ENCODE results near the gene ALG9. TPM values are rescaled to one million over a fixed set of nuclear protein-coding genes. Genes with fewer than 3 reads are reported as not detected.
"Not testable (repeated sequence)": the region's sequence is repeated elsewhere in the genome, so short reads cannot be mapped to it uniquely, and the experiment has no call there.

ALG9 gene
- polyA plus RNA-seq, 2 of the 4 experiments (the other 2 are of a cell fraction), result 15.3 to 33.3 TPM

GRCh38 chr11:111772535-111772934, 98.8 kb downstream of the ALG9 start (continued):
- TF ChIP-seq NPAS2 (CRISPR knock-in tag; IDR thresholded peaks at IDR 0.05; ENCODE audit: borderline replicate concordance) (no peak), ZC3H11A (IDR thresholded peaks at IDR 0.05) (no peak)

- H3K4me3 ChIP-seq; DNase-seq (ENCODE audit: low read depth in 1 of 2, low spot score in 1 of 2); FAIRE-seq; ATAC-seq; H3K4me1 ChIP-seq; H3K9me3 ChIP-seq; H3K4me2 ChIP-seq; H3K27ac ChIP-seq; POLR2A ChIA-PET: not testable (repeated sequence)
- 89% methylated on average over 5 of the region's 5 CpGs for WGBS (ENCODE audit: missing lambda C conversion rate)
- CTCF ChIA-PET, result interaction anchor here (0.8 to 1.8 kb wide), 2 partner anchors 167 to 1493 kb away, joined by 4 to 7 read pairs; no protein-coding TSS in a partner anchor
Measured at GRCh38 chr11:111771205-111771604, 100.2 kb downstream of the ALG9 start.

DNA sequence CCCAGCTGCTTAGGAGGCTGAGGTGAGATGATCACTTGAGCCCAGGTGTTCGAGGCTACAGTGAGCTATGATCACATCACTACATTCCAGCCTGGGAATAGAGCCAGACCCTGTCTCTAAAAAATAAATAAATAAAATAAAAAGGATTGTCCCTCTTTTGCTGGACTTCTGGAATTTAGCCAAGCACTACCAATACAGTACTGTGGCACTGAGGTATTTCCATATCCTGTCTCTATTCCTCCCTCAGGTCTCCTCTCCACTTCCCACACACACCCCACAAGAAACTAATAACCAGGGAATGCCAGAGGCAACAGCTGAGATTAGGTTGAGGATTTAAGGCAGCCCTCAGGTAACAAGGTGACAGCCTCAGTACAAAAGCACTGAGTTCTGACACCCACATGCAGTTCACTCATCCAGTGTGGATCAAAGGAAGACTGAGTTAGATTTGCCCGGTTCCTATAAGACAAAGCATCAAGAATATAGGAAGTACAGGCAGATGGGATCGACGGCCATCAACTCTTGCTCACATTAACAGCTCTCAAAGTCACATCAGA, 100.7 kb downstream of the ALG9 start:
- TF ChIP-seq CBX8 (IDR thresholded peaks at IDR 0.05), result no peak
- no peak for TF ChIP-seq EHF (CRISPR knock-in tag; IDR thresholded peaks at IDR 0.05)
- TF ChIP-seq SREBF2 (IDR thresholded peaks at IDR 0.05), result no peak
- TF ChIP-seq ZNF302 (CRISPR knock-in tag; IDR thresholded peaks at IDR 0.05), result no peak
- no peak for TF ChIP-seq MAFK (IDR thresholded peaks at IDR 0.05; ENCODE audit: partially characterized antibody)
- TF ChIP-seq, protein P1, sequence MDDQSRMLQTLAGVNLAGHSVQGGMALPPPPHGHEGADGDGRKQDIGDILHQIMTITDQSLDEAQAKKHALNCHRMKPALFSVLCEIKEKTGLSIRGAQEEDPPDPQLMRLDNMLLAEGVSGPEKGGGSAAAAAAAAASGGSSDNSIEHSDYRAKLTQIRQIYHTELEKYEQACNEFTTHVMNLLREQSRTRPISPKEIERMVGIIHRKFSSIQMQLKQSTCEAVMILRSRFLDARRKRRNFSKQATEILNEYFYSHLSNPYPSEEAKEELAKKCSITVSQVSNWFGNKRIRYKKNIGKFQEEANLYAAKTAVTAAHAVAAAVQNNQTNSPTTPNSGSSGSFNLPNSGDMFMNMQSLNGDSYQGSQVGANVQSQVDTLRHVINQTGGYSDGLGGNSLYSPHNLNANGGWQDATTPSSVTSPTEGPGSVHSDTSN (IDR thresholded peaks at IDR 0.05), result no peak
- no peak for TF ChIP-seq RFX5 (IDR thresholded peaks at IDR 0.05)
- no peak for TF ChIP-seq HOXB13 (CRISPR knock-in tag; IDR thresholded peaks at IDR 0.05; ENCODE audit: low read depth)
- TF ChIP-seq RNF2 (IDR thresholded peaks at IDR 0.05; ENCODE audit: borderline replicate concordance, low read depth), result no peak
- TF ChIP-seq, protein P2, sequence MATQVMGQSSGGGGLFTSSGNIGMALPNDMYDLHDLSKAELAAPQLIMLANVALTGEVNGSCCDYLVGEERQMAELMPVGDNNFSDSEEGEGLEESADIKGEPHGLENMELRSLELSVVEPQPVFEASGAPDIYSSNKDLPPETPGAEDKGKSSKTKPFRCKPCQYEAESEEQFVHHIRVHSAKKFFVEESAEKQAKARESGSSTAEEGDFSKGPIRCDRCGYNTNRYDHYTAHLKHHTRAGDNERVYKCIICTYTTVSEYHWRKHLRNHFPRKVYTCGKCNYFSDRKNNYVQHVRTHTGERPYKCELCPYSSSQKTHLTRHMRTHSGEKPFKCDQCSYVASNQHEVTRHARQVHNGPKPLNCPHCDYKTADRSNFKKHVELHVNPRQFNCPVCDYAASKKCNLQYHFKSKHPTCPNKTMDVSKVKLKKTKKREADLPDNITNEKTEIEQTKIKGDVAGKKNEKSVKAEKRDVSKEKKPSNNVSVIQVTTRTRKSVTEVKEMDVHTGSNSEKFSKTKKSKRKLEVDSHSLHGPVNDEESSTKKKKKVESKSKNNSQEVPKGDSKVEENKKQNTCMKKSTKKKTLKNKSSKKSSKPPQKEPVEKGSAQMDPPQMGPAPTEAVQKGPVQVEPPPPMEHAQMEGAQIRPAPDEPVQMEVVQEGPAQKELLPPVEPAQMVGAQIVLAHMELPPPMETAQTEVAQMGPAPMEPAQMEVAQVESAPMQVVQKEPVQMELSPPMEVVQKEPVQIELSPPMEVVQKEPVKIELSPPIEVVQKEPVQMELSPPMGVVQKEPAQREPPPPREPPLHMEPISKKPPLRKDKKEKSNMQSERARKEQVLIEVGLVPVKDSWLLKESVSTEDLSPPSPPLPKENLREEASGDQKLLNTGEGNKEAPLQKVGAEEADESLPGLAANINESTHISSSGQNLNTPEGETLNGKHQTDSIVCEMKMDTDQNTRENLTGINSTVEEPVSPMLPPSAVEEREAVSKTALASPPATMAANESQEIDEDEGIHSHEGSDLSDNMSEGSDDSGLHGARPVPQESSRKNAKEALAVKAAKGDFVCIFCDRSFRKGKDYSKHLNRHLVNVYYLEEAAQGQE (IDR thresholded peaks at IDR 0.05), result no peak
- no peak for TF ChIP-seq JUN (IDR thresholded peaks at IDR 0.05)
- TF ChIP-seq HOXB5 (CRISPR knock-in tag; IDR thresholded peaks at IDR 0.05), result no peak
- TF ChIP-seq ZFP36 (IDR thresholded peaks at IDR 0.05; ENCODE audit: borderline replicate concordance, partially characterized antibody), result no peak
- DNase-seq (ENCODE audit: low read depth in 1 of 2, low spot score in 1 of 2) (no peak), ATAC-seq (no peak), FAIRE-seq (no peak)
- H3K4me1 ChIP-seq, result peaks cover 5% of the 10 kb centered on the region; the same call in 1 of the 3 replicates
- WGBS (ENCODE audit: missing lambda C conversion rate), result 76% methylated on average over 4 of the region's 4 CpGs
- no peaks in the 10 kb centered on the region for H3K9me3 ChIP-seq
- no peak overlapping the region for H3K27ac ChIP-seq
- ChIA-PET POLR2A (no interaction called here), CTCF (interaction anchor here (0.8 to 1.8 kb wide), 3 partner anchors 71 to 1493 kb away, joined by 4 to 7 read pairs (median 4); no protein-coding TSS in a partner anchor)
- H3K4me3 ChIP-seq, result no peak overlapping the region
- H3K4me2 ChIP-seq, result no peak overlapping the region

DNA sequence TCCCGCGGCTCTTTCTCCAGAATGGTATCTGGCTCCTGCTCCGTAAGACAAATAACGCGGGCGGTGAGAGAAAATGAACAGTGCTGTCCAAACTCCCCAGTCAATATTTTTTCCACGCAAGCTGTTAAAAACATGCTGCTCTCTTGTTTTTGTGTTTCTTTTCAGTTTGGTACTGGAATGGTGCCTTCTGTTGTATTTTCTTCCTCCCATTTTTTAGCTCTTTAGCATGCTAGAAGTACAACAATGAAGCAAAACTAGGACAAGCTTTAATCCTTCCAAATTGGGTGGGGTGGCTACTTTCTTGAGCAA, 104.6 kb downstream of the ALG9 start:
- no peak for TF ChIP-seq GATA3 (IDR thresholded peaks at IDR 0.05; ENCODE audit: borderline replicate concordance)
- WGBS (ENCODE audit: missing lambda C conversion rate), result 7% methylated on average over 7 of the region's 7 CpGs
- FAIRE-seq (no peak), DNase-seq (ENCODE audit: low read depth in 1 of 2, low spot score in 1 of 2) (no peak), ATAC-seq (peak; percentile 3 to 66; a peak in 4 of 6 replicates)
- Histone ChIP-seq H3K4me1 (peaks cover 13% of the 10 kb centered on the region; the same call in 1 of the 3 replicates), H3K27ac (peak overlapping the region; percentile 79 to 94), H3K9me3 (no peaks in the 10 kb centered on the region), H3K4me3 (peak overlapping the region; percentile 97), H3K4me2 (peak overlapping the region; percentile 80)
- ChIA-PET POLR2A (interaction anchor here (1.0 to 1.4 kb wide), 4 partner anchors 11 to 165 kb away, joined by 3 to 4 read pairs (median 4); no protein-coding TSS in a partner anchor), CTCF (interaction anchor here (0.7 to 5.9 kb wide), 7 partner anchors 11 to 180 kb away, joined by 3 to 49 read pairs (median 5); no protein-coding TSS in a partner anchor)
